ENCODE data around the gene GAS7. TPM values are rescaled to one million over a fixed set of nuclear protein-coding genes. Genes with fewer than 3 reads are reported as not detected.

The GAS7 gene
- total RNA-seq, 1 donor from 2014 or later: 47.7 TPM

DNA sequence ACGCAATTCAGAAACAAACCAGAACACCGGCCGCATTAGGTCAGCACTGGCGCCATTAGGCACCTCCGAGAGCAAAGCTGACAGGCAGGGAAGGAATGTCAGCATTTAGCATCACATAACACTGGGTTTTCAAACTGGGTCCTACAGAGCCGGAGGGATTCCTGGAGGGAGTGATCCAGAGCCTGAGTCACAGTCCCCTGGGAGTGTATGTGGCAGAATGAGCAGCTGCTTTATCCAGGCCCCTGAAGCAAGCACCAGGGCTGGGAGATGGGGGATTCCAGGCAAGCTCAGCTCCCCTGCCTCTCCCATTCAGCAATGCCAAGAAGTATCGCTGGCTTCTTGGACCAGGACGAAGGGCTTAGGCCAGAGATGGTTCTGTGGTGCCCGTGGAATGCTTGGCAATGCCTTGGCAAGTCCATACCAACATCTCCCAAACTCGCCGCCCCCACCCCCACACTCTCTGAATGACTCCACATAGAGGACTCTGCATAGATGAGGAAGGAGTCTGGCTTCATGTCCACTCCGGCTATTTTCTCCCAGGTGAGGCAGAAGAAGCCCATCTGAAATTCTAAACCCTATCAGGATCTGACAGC is 20.4 kb downstream of the GAS7 start:
- TF ChIP-seq, protein P1, sequence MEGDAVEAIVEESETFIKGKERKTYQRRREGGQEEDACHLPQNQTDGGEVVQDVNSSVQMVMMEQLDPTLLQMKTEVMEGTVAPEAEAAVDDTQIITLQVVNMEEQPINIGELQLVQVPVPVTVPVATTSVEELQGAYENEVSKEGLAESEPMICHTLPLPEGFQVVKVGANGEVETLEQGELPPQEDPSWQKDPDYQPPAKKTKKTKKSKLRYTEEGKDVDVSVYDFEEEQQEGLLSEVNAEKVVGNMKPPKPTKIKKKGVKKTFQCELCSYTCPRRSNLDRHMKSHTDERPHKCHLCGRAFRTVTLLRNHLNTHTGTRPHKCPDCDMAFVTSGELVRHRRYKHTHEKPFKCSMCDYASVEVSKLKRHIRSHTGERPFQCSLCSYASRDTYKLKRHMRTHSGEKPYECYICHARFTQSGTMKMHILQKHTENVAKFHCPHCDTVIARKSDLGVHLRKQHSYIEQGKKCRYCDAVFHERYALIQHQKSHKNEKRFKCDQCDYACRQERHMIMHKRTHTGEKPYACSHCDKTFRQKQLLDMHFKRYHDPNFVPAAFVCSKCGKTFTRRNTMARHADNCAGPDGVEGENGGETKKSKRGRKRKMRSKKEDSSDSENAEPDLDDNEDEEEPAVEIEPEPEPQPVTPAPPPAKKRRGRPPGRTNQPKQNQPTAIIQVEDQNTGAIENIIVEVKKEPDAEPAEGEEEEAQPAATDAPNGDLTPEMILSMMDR (IDR thresholded peaks at IDR 0.05; ENCODE audit: unreplicated experiment): no peak
- Mint-ChIP-seq H3K27me3 (ENCODE audit: low read depth) (no peaks in the 10 kb centered on the region), H3K36me3 (no peaks in the 10 kb centered on the region), H3K4me3 (no peak overlapping the region), H3K27ac (peak overlapping the region; percentile 35), H3K9me3 (no peaks in the 10 kb centered on the region), H3K4me1 (peaks cover 65% of the 10 kb centered on the region)
- DNase-seq (ENCODE audit: low spot score in 2 of 2, unreplicated experiment in 2 of 2): no peak

DNA sequence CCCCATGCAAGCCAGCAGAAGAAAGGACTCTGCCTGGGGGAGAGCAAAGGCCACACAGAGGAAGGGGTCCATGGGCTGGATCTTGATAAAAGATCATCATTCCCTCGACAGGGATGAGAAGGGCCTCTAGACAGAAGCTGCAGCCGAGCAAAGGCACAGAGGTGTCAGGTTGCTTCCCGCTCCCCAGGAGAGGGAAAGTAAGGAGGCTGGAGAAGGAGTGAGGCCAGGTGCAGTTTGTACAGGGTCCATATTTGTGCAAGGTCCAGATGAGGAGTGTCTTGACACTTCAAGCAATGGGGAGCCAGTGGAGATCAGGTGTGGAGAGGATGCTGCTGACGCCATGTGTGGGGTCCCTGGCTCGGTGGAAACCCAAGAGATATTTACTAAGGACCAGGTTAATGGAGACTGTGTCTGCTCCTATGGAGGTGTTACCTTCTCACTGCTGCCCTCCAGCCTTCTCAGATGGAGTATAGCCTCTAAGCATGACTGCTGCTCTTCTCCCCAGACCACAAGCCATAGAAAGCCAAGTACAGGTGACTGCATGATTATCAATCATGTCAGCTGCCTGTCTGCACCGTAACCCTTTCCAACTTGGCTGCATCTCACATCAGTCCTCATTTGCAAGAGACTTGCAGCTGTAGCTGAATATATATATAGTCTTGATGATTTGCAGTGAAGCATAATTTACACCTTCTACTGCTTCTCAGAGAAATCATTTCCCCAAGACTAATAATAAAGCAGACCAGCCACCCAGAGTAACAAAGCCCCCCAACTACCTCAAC is 21.1 kb downstream of the GAS7 start:
- Mint-ChIP-seq H3K4me3 (no peak overlapping the region), H3K27me3 (ENCODE audit: low read depth) (no peaks in the 10 kb centered on the region), H3K27ac (peak overlapping the region; percentile 35), H3K4me1 (peaks cover 60% of the 10 kb centered on the region), H3K9me3 (no peaks in the 10 kb centered on the region), H3K36me3 (no peaks in the 10 kb centered on the region)
- no peak for DNase-seq (ENCODE audit: low spot score in 2 of 2, unreplicated experiment in 2 of 2)
- TF ChIP-seq, protein P1 (IDR thresholded peaks at IDR 0.05; ENCODE audit: unreplicated experiment): no peak

DNA sequence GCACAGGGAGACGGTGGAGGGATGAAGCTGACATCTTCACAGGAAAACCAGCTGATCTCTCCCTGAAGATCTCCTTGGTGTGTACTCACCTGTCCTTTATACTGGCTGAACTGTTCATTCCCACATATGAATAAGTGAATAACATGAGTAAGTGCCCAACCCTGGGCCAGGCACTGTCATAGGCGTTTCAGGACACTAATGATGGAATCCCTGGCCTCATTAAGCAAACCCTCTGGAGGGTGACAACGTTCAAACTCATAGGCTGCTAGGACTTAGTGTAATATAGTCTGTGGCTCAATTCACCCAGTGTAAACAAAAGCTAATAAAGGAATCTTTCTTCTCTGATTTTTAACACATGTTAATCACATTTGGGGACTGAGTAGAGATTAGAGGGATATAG is 24.5 kb downstream of the GAS7 start:
- no peak for DNase-seq (ENCODE audit: low spot score in 2 of 2, unreplicated experiment in 2 of 2)
- TF ChIP-seq, protein P1 (IDR thresholded peaks at IDR 0.05; ENCODE audit: unreplicated experiment): no peak
- Mint-ChIP-seq H3K9me3 (peaks cover 5% of the 10 kb centered on the region), H3K36me3 (no peaks in the 10 kb centered on the region), H3K27ac (no peak overlapping the region), H3K27me3 (ENCODE audit: low read depth) (no peaks in the 10 kb centered on the region), H3K4me3 (no peak overlapping the region), H3K4me1 (peaks cover 45% of the 10 kb centered on the region)

DNA sequence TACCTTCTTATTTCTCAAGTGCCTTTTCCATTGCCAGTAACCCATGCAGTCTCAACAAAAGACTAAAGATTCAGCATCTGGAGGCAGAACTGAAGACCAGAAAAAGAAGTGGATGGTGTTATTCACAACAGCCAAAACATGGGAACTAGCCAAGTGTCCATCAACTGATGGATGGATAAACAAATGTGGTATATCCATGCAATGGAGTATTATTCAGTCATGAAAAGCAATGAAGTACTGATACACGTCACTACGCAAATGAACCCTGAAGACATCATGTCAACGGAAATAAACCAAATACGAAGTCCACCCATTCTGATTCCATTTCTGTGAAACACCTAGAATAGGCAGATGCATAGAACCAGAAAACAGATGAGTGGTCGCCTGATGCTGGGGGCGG is 25.6 kb downstream of the GAS7 start:
- Mint-ChIP-seq H3K4me3 (no peak overlapping the region), H3K9me3 (peaks cover 5% of the 10 kb centered on the region), H3K4me1 (peaks cover 34% of the 10 kb centered on the region), H3K27ac (no peak overlapping the region), H3K27me3 (ENCODE audit: low read depth) (no peaks in the 10 kb centered on the region), H3K36me3 (no peaks in the 10 kb centered on the region)
- TF ChIP-seq, protein P1 (IDR thresholded peaks at IDR 0.05; ENCODE audit: unreplicated experiment): no peak
- DNase-seq (ENCODE audit: low spot score in 2 of 2, unreplicated experiment in 2 of 2): no peak

DNA sequence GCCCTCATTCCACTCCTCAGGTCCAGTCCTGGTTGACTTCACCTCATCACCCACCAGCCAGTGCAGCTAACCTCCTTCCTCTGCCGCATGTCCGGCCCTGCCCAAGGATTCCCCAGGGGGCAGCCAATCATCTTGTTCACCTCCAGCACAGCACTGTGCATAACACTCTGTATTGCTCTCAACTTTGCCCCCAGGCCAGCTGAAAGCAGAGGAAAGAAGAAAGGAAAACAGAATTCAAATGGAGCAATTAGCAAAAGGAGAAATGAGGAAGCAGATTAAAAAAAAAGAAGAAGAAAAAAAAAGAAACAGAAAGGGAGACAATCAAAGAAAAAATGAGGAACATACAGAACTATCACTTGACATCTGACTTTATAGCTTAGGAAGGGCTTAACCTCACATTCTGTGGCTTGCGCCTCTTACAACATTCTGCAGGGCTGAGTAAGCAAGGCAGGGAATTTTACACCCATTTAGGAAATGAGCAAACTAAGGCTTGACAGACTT is 26.1 kb downstream of the GAS7 start:
- no peaks in the 10 kb centered on the region for H3K36me3 Mint-ChIP-seq
- H3K27ac Mint-ChIP-seq: peak overlapping the region; percentile 21
- peaks cover 5% of the 10 kb centered on the region for H3K9me3 Mint-ChIP-seq
- TF ChIP-seq, protein P1 (IDR thresholded peaks at IDR 0.05; ENCODE audit: unreplicated experiment): no peak
- H3K4me1 Mint-ChIP-seq: peaks cover 29% of the 10 kb centered on the region
- no peak for DNase-seq (ENCODE audit: low spot score in 2 of 2, unreplicated experiment in 2 of 2)
- H3K4me3 Mint-ChIP-seq: no peak overlapping the region
- no peaks in the 10 kb centered on the region for H3K27me3 Mint-ChIP-seq (ENCODE audit: low read depth)
